ENCODE results near the gene MEIS1. TPM values are rescaled to one million over a fixed set of nuclear protein-coding genes. Genes with fewer than 3 reads are reported as not detected.
A peak's percentile ranks its signal among the peaks of the same experiment; 100 is the strongest.

MEIS1 gene
- total and polyA plus RNA-seq, 2 of the 8 experiments (the other 6 are each of a cell fraction or from before 2014, with no cell fraction given), result 0.17 to 1.2 TPM

DNA sequence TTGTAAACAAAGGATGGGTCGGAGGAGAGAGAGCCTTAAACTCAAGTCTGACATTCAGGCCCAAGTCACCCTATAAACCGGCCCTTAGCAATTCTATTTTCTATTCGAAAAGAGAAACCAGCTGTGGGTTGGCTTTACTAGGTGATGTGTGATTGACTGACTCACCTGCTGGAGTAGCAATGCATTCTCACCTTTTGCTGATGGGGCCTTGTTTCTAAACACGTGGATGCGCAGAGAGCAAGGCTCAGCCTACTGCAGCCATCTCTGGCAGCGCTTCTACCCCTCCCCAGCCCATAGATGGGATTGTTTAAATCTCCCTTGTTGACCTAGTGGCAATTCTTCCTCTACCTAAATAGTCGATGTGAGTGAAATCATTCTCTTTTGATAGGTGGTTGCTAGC lies 138.5 kb downstream of the MEIS1 start:
- Histone ChIP-seq H3K79me2 (ENCODE audit: control insufficient read depth in 1 of 2, insufficient read depth in 2 of 2, low read length in 2 of 2) (no peaks in the 10 kb centered on the region), H2AFZ (ENCODE audit: low read length) (no peak overlapping the region), H3K27ac (ENCODE audit: low read depth, low read length) (no peak overlapping the region), H3K4ac (replicated peaks; ENCODE audit: insufficient read length, low read depth, low read length) (no peak overlapping the region), H2BK120ac (replicated peaks; ENCODE audit: low read depth, low read length) (no peak overlapping the region), H3K14ac (ENCODE audit: insufficient read length) (no peak overlapping the region), H4K91ac (replicated peaks; ENCODE audit: insufficient read length, low read length) (no peak overlapping the region), H3K9ac (replicated peaks in 1 of 4; ENCODE audit: extremely low read depth in 1 of 4, low read depth in 3 of 4, low read length in 3 of 4) (no peak overlapping the region), H3K4me3 (ENCODE audit: extremely low read depth in 1 of 4, insufficient read depth in 2 of 4, low read depth in 3 of 4, low read length in 4 of 4) (peak overlapping the region in 1 of 4 experiments; percentile 64; a peak in 4 of 8 replicates), H3K18ac (ENCODE audit: extremely low read depth, low read length) (no peak overlapping the region), H3K4me2 (ENCODE audit: insufficient read depth in 1 of 2, low read depth in 2 of 2, low read length in 2 of 2) (peak overlapping the region; percentile 77 to 90), H3K79me1 (ENCODE audit: low read depth, low read length) (no peaks in the 10 kb centered on the region), H2BK5ac (ENCODE audit: low read depth, low read length) (no peak overlapping the region), H3K27me3 (replicated peaks in 1 of 4; ENCODE audit: control insufficient read depth in 3 of 4, extremely low read depth in 1 of 4, insufficient read depth in 3 of 4, low read length in 3 of 4) (peaks cover 26 to 30% (median 28%) of the 10 kb centered on the region in 4 experiments; a peak in 6 of 7 replicates), H2BK15ac (ENCODE audit: low read length) (no peak overlapping the region), H2AK5ac (ENCODE audit: low read depth, low read length) (no peak overlapping the region), H3K56ac (replicated peaks; ENCODE audit: insufficient read length, low read depth, low read length) (no peak overlapping the region), H3K4me1 (replicated peaks in 1 of 4; ENCODE audit: control insufficient read depth in 3 of 4, insufficient read depth in 4 of 4, low read length in 3 of 4) (peaks cover 5 to 25% (median 10%) of the 10 kb centered on the region in 4 experiments), H3K36me3 (ENCODE audit: control insufficient read depth in 2 of 4, insufficient read depth in 4 of 4, low read length in 3 of 4) (no peaks in the 10 kb centered on the region), H2BK12ac (ENCODE audit: low read depth, low read length) (no peak overlapping the region), H3K9me3 (ENCODE audit: insufficient read depth in 2 of 2, low read depth in 1 of 2, low read length in 1 of 2) (no peaks in the 10 kb centered on the region), H4K8ac (ENCODE audit: extremely low read depth, insufficient read depth, low read length) (no peak overlapping the region), H2BK20ac (ENCODE audit: low read length) (no peak overlapping the region), H4K20me1 (replicated peaks in 1 of 2; ENCODE audit: control insufficient read depth in 1 of 2, insufficient read depth in 2 of 2, low read length in 2 of 2) (peaks cover 0 to 2% of the 10 kb centered on the region in 2 experiments), H4K5ac (ENCODE audit: insufficient read length, low read depth, low read length) (no peak overlapping the region), H3K23ac (ENCODE audit: insufficient read length) (no peak overlapping the region), H3K23me2 (ENCODE audit: low read depth, low read length) (peaks cover 20% of the 10 kb centered on the region; the same call in 1 of the 2 replicates)
- POLR2A ChIA-PET (ENCODE audit: partially characterized antibody), result interaction anchor here (0.8 to 0.9 kb wide), 2 partner anchors 139 to 142 kb away, joined by 3 read pairs; partner anchors contain the start of gene MEIS1
- CTCF ChIA-PET (ENCODE audit: partially characterized antibody), result interaction anchor here (0.9 to 14.4 kb wide), 6 partner anchors 14 to 146 kb away, joined by 3 to 161 read pairs (median 9); partner anchors contain the start of gene MEIS1
- 10% methylated on average over 7 of the region's 7 CpGs; no CpG with 5 or more reads in 1 of the 2 experiments for WGBS, 2 experiments (ENCODE audit: extremely low coverage in 1 of 2, insufficient coverage in 1 of 2, insufficient read length in 1 of 2, insufficient replicate concordance in 2 of 2, low coverage in 1 of 2, low lambda C conversion rate in 2 of 2, missing lambda C conversion rate in 1 of 2)
- FAIRE-seq (peak; percentile 76), DNase-seq (ENCODE audit: low read depth in 1 of 2, low spot score in 2 of 2) (peak in 1 of 2 experiments; percentile 50)
- TF ChIP-seq SRF (IDR thresholded peaks at IDR 0.05; ENCODE audit: low read depth, low read length) (0 out of 2 replicates have a peak, but pooled peaks have one; percentile 19), SIN3A (conservative IDR thresholded peaks at IDR 0.05 in 1 of 2, IDR thresholded peaks at IDR 0.05 in 1 of 2; ENCODE audit: low read depth in 1 of 2, low read length in 2 of 2) (peak in 1 of 2 experiments; percentile 47; a peak in 1 of 4 replicates), RBBP5 (IDR thresholded peaks at IDR 0.05; ENCODE audit: borderline replicate concordance, low read depth, low read length) (no peak), BACH1 (IDR thresholded peaks at IDR 0.05; ENCODE audit: low read length) (no peak), TEAD4 (IDR thresholded peaks at IDR 0.05; ENCODE audit: low read depth, low read length) (0 out of 2 replicates have a peak, but pooled peaks have one; percentile 15), POLR2AphosphoS5 (IDR thresholded peaks at IDR 0.05; ENCODE audit: low read depth, low read length) (no peak)
- TF ChIP-seq, protein P1, sequence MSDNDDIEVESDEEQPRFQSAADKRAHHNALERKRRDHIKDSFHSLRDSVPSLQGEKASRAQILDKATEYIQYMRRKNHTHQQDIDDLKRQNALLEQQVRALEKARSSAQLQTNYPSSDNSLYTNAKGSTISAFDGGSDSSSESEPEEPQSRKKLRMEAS (IDR thresholded peaks at IDR 0.05), result peak; percentile 96
- TF ChIP-seq, protein P2, sequence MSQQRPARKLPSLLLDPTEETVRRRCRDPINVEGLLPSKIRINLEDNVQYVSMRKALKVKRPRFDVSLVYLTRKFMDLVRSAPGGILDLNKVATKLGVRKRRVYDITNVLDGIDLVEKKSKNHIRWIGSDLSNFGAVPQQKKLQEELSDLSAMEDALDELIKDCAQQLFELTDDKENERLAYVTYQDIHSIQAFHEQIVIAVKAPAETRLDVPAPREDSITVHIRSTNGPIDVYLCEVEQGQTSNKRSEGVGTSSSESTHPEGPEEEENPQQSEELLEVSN (IDR thresholded peaks at IDR 0.05), result peak; percentile 82
- TF ChIP-seq, protein P3, sequence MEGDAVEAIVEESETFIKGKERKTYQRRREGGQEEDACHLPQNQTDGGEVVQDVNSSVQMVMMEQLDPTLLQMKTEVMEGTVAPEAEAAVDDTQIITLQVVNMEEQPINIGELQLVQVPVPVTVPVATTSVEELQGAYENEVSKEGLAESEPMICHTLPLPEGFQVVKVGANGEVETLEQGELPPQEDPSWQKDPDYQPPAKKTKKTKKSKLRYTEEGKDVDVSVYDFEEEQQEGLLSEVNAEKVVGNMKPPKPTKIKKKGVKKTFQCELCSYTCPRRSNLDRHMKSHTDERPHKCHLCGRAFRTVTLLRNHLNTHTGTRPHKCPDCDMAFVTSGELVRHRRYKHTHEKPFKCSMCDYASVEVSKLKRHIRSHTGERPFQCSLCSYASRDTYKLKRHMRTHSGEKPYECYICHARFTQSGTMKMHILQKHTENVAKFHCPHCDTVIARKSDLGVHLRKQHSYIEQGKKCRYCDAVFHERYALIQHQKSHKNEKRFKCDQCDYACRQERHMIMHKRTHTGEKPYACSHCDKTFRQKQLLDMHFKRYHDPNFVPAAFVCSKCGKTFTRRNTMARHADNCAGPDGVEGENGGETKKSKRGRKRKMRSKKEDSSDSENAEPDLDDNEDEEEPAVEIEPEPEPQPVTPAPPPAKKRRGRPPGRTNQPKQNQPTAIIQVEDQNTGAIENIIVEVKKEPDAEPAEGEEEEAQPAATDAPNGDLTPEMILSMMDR (IDR thresholded peaks at IDR 0.05; ENCODE audit: control extremely low read depth in 1 of 3, insufficient read depth in 1 of 3, low read depth in 1 of 3, low read length in 3 of 3), result peak in 2 of 3 experiments; percentile 8 to 17; a peak in 1 of 4 replicates

All from H1 (cell line).